SHP77 treated with DMSO at 0.1 percent for 48 hours (cell line): ENCODE data around the gene AVPR2.

ENCODE experiments used
- DNase-seq: peaks from one replicate; lab custom pipeline; 2025; lab: John Stamatoyannopoulos, UW

The AVPR2 gene

GRCh38 chrX:153903991-153904957 is at the start of gene AVPR2:
Gene AVPR2 (plus strand): TSS chrX:153904673. CDS start chrX:153905146, 473 bp downstream.
- no peak for DNase-seq

GRCh38 chrX:153854702-153855101 is 49.8 kb upstream of the AVPR2 start:
- no peak for DNase-seq

- no peak for DNase-seq
Observed at GRCh38 chrX:153857348-153857903, 47.0 kb upstream of the AVPR2 start.

GRCh38 chrX:153861151-153861550 is 43.3 kb upstream of the AVPR2 start:
- no peak for DNase-seq

- DNase-seq, result no peak
Observed at GRCh38 chrX:153861733-153862310, 42.7 kb upstream of the AVPR2 start.

GRCh38 chrX:153862369-153863250 is 41.9 kb upstream of the AVPR2 start:
- DNase-seq, result no peak

- DNase-seq, result no peak
Observed at GRCh38 chrX:153863251-153863991, 41.1 kb upstream of the AVPR2 start.

GRCh38 chrX:153864101-153864500 is 40.4 kb upstream of the AVPR2 start:
- DNase-seq, result no peak

- no peak for DNase-seq
Observed at GRCh38 chrX:153864561-153865320, 39.7 kb upstream of the AVPR2 start.

- no peak for DNase-seq
Observed at GRCh38 chrX:153865321-153865580, 39.2 kb upstream of the AVPR2 start.

GRCh38 chrX:153865685-153866084 is 38.8 kb upstream of the AVPR2 start:
- no peak for DNase-seq

GRCh38 chrX:153866302-153867019 is 38.0 kb upstream of the AVPR2 start:
- no peak for DNase-seq

- DNase-seq, result no peak
Observed at GRCh38 chrX:153867139-153867538, 37.3 kb upstream of the AVPR2 start.

GRCh38 chrX:153867671-153868070 is 36.8 kb upstream of the AVPR2 start:
- DNase-seq, result no peak

GRCh38 chrX:153868576-153869472 is 35.6 kb upstream of the AVPR2 start:
- no peak for DNase-seq

GRCh38 chrX:153869473-153870287 is 34.8 kb upstream of the AVPR2 start:
- DNase-seq, result no peak

GRCh38 chrX:153870288-153870690 is 34.2 kb upstream of the AVPR2 start:
- no peak for DNase-seq

GRCh38 chrX:153870791-153871360 is 33.6 kb upstream of the AVPR2 start:
- no peak for DNase-seq
